Uterus (tissue), 4 donors: ENCODE results near the gene UNC45B. TPM values are rescaled to one million over a fixed set of nuclear protein-coding genes. Genes with fewer than 3 reads are reported as not detected.
"Not testable (repeated sequence)": the region's sequence is repeated elsewhere in the genome, so short reads cannot be mapped to it uniquely, and the experiment has no call there.

Experiments used
- DNase-seq, 2 donors: peaks; one replicate each; pipeline ENCODE4 v3.0.0-alpha.2; 2019 to 2020
- H3K27ac ChIP-seq, 2 donors: fragments of 200-600 bp; sonication (generic); 1 replicate in 1 of 2; 2 replicates in 1 of 2; pipeline ENCODE4 v1.5.1; 2016 to 2018
- H3K27me3 ChIP-seq, 2 donors: fragments of 200-600 bp; sonication (generic); one replicate each; pipeline ENCODE4 v1.5.1; 2018 to 2019; ENCODE audit warnings: control low read depth in 1 of 2
- H3K36me3 ChIP-seq, 2 donors: fragments of 200-600 bp; sonication (generic); one replicate each; pipeline ENCODE4 v1.5.1; 2019; ENCODE audit warnings: control low read depth in 1 of 2
- H3K4me1 ChIP-seq, 2 donors: fragments of 200-600 bp; sonication (generic); one replicate each; pipeline ENCODE4 v1.5.1; 2018 to 2019; ENCODE audit warnings: control low read depth in 1 of 2
- H3K4me3 ChIP-seq, 2 donors: fragments of 200-600 bp; sonication (generic); 1 replicate in 1 of 2; 2 replicates in 1 of 2; pipeline ENCODE4 v1.5.1; 2018 to 2019; ENCODE audit warnings: mild to moderate bottlenecking in 1 of 2
- H3K9me3 ChIP-seq, 2 donors: fragments of 200-600 bp; sonication (generic); one replicate each; pipeline ENCODE4 v1.5.1; 2019; ENCODE audit warnings: control low read depth in 1 of 2
- CTCF ChIP-seq, 4 experiments: fragments of 200-600 bp in 2 of 4; fragments of 450-650 bp in 2 of 4; sonication (generic) in 2 of 4; IDR thresholded peaks; one replicate each; pipeline ENCODE4 v1.5.1; 2016 to 2019; ENCODE audit warnings: antibody characterized with exemption in 4 of 4, mild to moderate bottlenecking in 2 of 4, moderate library complexity in 1 of 4
- POLR2A ChIP-seq, 2 donors: fragments of 450-650 bp; IDR thresholded peaks; one replicate each; pipeline ENCODE4 v1.6.1; 2016; ENCODE audit warnings: antibody characterized with exemption in 2 of 2, mild to moderate bottlenecking in 1 of 2, moderate library complexity in 1 of 2
- intact Hi-C: fragments of 100-400 bp; cut with DNase I; formaldehyde crosslinking; loops from one replicate; pipeline ENCODE4 v1.15.1; 2023; ENCODE audit warnings: low total_unique reads
- total RNA-seq, 4 donors: library from RNA; depleted of rRNA in 3 of 4; stranded (reverse); fragments of >200 nt in 3 of 4; gene quantifications; one replicate each; pipeline versions ENCODE4 v1.1.0 to v1.2.4, GENCODE V29; 2014 to 2023
- donor health status: DM: yes; HTN: yes; CAD: no.

UNC45B gene
- total RNA-seq, 4 donors from 2014 or later, result 0.21 to 0.55 TPM; not detected in 2

DNA sequence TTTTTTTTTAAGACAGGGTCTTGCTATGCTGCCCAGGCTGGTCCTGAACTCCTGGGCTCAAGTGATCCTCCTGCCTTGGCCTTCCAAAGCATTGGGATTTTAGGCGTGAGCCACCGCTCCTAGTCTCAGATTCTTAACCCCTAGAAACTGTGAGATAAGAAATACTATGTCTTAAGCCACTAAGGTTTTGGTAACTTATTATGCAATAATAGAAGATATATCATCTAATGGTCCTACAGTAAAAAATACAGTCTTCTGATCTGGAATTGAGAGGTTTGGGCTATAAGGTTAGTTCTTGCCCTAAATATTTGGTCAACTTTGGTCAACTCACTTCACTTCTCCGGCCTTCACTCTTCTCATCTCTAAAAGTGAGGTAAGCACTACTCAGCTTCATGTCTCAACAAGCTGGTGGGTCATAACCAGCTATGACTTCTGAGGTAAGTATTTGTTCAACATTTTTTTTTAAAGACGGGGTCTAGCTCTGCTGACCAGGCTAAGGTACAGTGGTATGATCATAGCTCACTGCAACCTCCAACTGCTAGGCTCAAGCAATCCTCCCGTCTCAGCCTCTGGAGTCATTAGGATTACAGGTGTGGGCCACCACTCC lies 42.7 kb upstream of the UNC45B start:
- Histone ChIP-seq H3K4me3 (no peak overlapping the region), H3K27ac (no peak overlapping the region), H3K4me1 (no peaks in the 10 kb centered on the region), H3K9me3 (no peaks in the 10 kb centered on the region), H3K27me3 (no peaks in the 10 kb centered on the region), H3K36me3 (no peaks in the 10 kb centered on the region)
- intact Hi-C loops, result no loop called here
- DNase-seq, result no peak
- TF ChIP-seq POLR2A (IDR thresholded peaks at IDR 0.05), result no peak
- no peak for TF ChIP-seq CTCF (IDR thresholded peaks at IDR 0.05)

GRCh38 chr17:35110791-35111190 lies 36.8 kb upstream of the UNC45B start:
- H3K27me3 ChIP-seq, H3K4me1 ChIP-seq, intact Hi-C loops, H3K9me3 ChIP-seq, H3K27ac ChIP-seq, H3K36me3 ChIP-seq, H3K4me3 ChIP-seq, DNase-seq: not testable (repeated sequence)

- TF ChIP-seq CTCF (IDR thresholded peaks at IDR 0.05) (no peak), POLR2A (IDR thresholded peaks at IDR 0.05) (no peak)
- DNase-seq, result no peak
- intact Hi-C loops, result no loop called here
These were observed 30.8 kb upstream of the UNC45B start for GRCh38 chr17:35116845-35117244.

DNA sequence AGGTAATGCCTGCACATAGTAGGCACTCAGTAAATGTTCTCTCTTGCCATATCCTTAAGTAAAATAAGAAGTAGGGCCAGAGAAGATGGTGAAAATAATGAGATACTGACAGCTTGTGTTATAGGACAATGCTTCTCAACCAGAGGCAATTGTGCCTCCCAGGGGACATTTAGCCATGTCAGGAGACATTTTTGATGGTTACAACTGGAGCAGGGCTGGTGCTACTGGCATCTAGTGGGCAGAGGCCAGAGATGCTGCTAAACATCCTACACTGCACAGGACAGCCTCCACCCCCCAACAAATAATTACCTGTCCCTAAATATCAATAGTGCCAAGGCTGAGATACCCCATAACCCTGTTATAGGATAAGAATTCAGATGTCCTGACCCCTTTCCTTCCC lies 29.6 kb upstream of the UNC45B start:
- intact Hi-C loops, result no loop called here
- Histone ChIP-seq H3K36me3 (no peaks in the 10 kb centered on the region), H3K9me3 (no peaks in the 10 kb centered on the region), H3K4me1 (no peaks in the 10 kb centered on the region), H3K4me3 (no peak overlapping the region), H3K27ac (no peak overlapping the region), H3K27me3 (no peaks in the 10 kb centered on the region)
- no peak for TF ChIP-seq CTCF (IDR thresholded peaks at IDR 0.05)
- no peak for TF ChIP-seq POLR2A (IDR thresholded peaks at IDR 0.05)
- DNase-seq, result no peak

More at GRCh38 chr17:35116845-35117244, 30.8 kb upstream of the UNC45B start:
- Histone ChIP-seq H3K27ac (no peak overlapping the region), H3K4me1 (no peaks in the 10 kb centered on the region), H3K27me3 (no peaks in the 10 kb centered on the region), H3K9me3 (no peaks in the 10 kb centered on the region), H3K4me3 (no peak overlapping the region), H3K36me3 (no peaks in the 10 kb centered on the region)

DNA sequence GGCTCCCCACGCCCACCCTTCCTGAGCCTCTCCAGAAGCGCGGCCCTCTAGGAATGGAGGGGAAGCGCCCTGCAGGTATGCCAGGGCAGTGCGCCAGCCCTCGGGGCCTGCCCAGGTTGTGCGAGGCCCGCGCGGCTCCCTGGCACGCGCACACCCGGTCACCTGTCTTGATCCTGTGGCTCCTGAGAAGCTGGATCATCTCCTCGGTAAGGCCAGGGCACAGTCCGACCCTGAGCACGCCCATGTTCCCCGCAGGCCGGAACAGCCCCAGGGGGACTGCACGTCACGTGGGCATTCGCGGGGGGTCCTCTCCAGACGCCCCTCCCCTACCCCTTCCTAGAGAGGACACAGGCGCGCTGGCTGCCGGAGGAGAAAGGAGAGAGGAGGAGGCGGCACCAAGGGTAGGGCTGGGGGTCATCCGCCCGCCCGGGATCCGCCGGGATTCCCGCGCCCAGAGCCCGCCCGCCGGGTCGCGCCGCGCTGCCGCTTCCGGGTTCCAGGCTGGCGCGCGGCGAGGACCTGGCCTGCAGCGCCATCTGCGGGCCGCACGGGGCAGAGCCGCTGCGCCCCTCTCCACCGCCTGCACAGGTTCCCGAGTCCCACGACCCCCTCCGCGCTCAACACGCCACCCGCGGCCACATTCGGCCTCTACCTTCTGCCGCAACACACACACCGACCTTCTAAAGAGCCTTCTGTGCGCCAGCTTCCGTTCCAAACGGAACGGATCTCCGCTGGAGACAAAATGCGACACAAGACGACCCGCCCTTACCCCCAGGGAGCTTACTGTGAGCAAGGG lies 28.0 kb upstream of the UNC45B start, which contains the start of gene RAD51D:
TSS of gene RAD51D (minus strand) at position 491 of the 796 bp plus-strand sequence. CDS start at position 244, 247 bp downstream.
- peak; percentile 62 to 75 for DNase-seq
- Histone ChIP-seq H3K27ac (peak within 1 kb of the TSS; percentile 66 to 76), H3K36me3 (no peaks in the 10 kb centered on the region), H3K4me3 (peak within 1 kb of the TSS; percentile 51 to 85), H3K4me1 (no peaks in the 10 kb centered on the region), H3K27me3 (no peaks in the 10 kb centered on the region), H3K9me3 (no peaks in the 10 kb centered on the region)
- TF ChIP-seq CTCF (IDR thresholded peaks at IDR 0.05), result peak; percentile 72 to 99 (median 96)
- TF ChIP-seq POLR2A (IDR thresholded peaks at IDR 0.05), result peak in 1 of 2 donors; percentile 24
- intact Hi-C loops, result loop anchor here (10.0 kb wide), 1 partner anchor 695 kb away; no protein-coding TSS in a partner anchor
